ENCODE results near the gene PSKH1. TPM values are rescaled to one million over a fixed set of nuclear protein-coding genes. Genes with fewer than 3 reads are reported as not detected.
"Not testable (repeated sequence)": the region's sequence is repeated elsewhere in the genome, so short reads cannot be mapped to it uniquely, and the experiment has no call there.

Gene PSKH1
- polyA plus RNA-seq, 2 of the 4 experiments (the other 2 are of a cell fraction), result 15.1 to 15.8 TPM

- TF ChIP-seq REST (IDR thresholded peaks at IDR 0.05) (no peak), CHD2 (IDR thresholded peaks at IDR 0.05; ENCODE audit: low read length, partially characterized antibody) (no peak), BHLHE40 (IDR thresholded peaks at IDR 0.05; ENCODE audit: low read depth, low read length) (no peak), MAX (IDR thresholded peaks at IDR 0.05) (no peak), ZNF302 (CRISPR knock-in tag; IDR thresholded peaks at IDR 0.05) (no peak), NFE2L2 (conservative IDR thresholded peaks at IDR 0.05; ENCODE audit: low read length) (no peak), PHF8 (IDR thresholded peaks at IDR 0.05; ENCODE audit: borderline replicate concordance, low read depth) (no peak), ATOH8 (CRISPR knock-in tag; IDR thresholded peaks at IDR 0.05; ENCODE audit: low read depth) (no peak)
Measured at GRCh38 chr16:67910158-67910557, 17.1 kb downstream of the PSKH1 start (continued).

- ChIA-PET POLR2A (interaction anchor here (0.6 kb wide), 1 partner anchor 21 kb away, joined by 3 read pairs; no protein-coding TSS in a partner anchor), CTCF (interaction anchor here (0.6 to 8.7 kb wide), 8 partner anchors 10 to 394 kb away, joined by 3 to 49 read pairs (median 8); no protein-coding TSS in a partner anchor)
- H3K4me2 ChIP-seq, result no peak overlapping the region
- no peak overlapping the region for H3K4me3 ChIP-seq
- no peak for FAIRE-seq
- peaks cover 16% of the 10 kb centered on the region for H3K4me1 ChIP-seq
- DNase-seq (ENCODE audit: low read depth in 1 of 2, low spot score in 1 of 2), result no peak
- WGBS (ENCODE audit: missing lambda C conversion rate), result 83% methylated on average over 7 of the region's 7 CpGs
- no peak for ATAC-seq
- no peak overlapping the region for H3K27ac ChIP-seq
- H3K9me3 ChIP-seq, result no peaks in the 10 kb centered on the region
- TF ChIP-seq ZSCAN20 (CRISPR knock-in tag; IDR thresholded peaks at IDR 0.05) (no peak), TP53 (CRISPR knock-in tag; IDR thresholded peaks at IDR 0.05) (no peak), GATA3 (IDR thresholded peaks at IDR 0.05; ENCODE audit: borderline replicate concordance) (no peak), POLR2A (IDR thresholded peaks at IDR 0.05; ENCODE audit: low read length) (no peak), MYC (IDR thresholded peaks at IDR 0.05; ENCODE audit: borderline replicate concordance, low read length) (no peak), CBX2 (IDR thresholded peaks at IDR 0.05; ENCODE audit: borderline replicate concordance, low read depth) (no peak), NR3C1 (IDR thresholded peaks at IDR 0.05) (no peak), HES2 (IDR thresholded peaks at IDR 0.05) (no peak)
Measured at GRCh38 chr16:67914758-67915495, 21.9 kb downstream of the PSKH1 start.

- H3K4me2 ChIP-seq; DNase-seq (ENCODE audit: low read depth in 1 of 2, low spot score in 1 of 2); H3K27ac ChIP-seq; FAIRE-seq; H3K9me3 ChIP-seq; ATAC-seq; H3K4me3 ChIP-seq: not testable (repeated sequence)
- POLR2A ChIA-PET, result interaction anchor here (0.6 kb wide), 1 partner anchor 20 kb away, joined by 3 read pairs; no protein-coding TSS in a partner anchor
- H3K4me1 ChIP-seq, result peaks cover 16% of the 10 kb centered on the region
- 92% methylated on average over 2 of the region's 2 CpGs for WGBS (ENCODE audit: missing lambda C conversion rate)
- CTCF ChIA-PET, result interaction anchor here (0.6 to 8.7 kb wide), 6 partner anchors 9 to 394 kb away, joined by 3 to 49 read pairs (median 8); no protein-coding TSS in a partner anchor
Measured at GRCh38 chr16:67915496-67915769, 22.4 kb downstream of the PSKH1 start.
